HG02571 (cell line): Measurements from ENCODE around the gene HEBP1.
"Not testable (repeated sequence)": the region's sequence is repeated elsewhere in the genome, so short reads cannot be mapped to it uniquely, and the experiment has no call there.

ENCODE experiments used
- ATAC-seq: cut with Tn5 transposase; IDR thresholded peaks from one replicate; pipeline ENCODE4 v1.9.1; 2021; ENCODE audit warnings: mild to moderate bottlenecking, moderate library complexity; ENCODE audit not compliant: unreplicated experiment

The HEBP1 gene

DNA sequence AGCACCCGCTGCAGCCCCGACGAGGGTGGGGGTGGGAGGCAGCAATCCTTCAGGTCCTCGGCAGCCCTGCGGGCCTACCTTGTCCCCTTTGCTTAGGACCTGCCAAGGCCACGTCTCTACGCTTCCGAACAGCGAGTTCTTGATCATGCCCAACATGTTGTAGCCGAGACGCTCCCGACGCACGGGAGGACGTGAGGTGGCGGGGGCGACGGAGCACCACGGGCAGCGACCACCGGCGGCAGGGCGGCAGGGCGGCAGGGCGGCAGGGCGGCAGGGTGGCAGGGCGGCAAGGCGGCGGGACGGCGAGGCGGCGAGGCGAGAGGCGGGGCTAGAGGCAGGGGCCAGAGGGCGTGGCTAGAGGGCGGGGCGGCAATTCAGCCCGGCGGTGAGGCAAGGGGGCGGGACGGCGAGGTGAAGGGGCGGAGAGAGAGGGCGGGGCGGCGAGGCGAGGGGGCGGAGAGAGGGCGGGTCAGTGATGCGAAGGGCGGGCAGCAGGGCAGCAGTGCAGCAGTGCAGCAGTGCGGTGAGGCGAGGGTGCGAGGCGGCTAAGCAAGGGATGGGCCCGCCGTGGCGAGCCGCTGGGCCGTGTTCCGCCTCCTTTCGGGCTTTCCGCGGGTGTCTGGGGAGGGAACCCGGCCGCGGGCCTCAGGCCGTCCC lies at the start of gene HEBP1:
HEBP1 (minus strand) TSS at position 307 of the 657 bp plus-strand sequence; CDS start at position 156, 151 bp downstream.
- ATAC-seq, result peak; percentile 78

DNA sequence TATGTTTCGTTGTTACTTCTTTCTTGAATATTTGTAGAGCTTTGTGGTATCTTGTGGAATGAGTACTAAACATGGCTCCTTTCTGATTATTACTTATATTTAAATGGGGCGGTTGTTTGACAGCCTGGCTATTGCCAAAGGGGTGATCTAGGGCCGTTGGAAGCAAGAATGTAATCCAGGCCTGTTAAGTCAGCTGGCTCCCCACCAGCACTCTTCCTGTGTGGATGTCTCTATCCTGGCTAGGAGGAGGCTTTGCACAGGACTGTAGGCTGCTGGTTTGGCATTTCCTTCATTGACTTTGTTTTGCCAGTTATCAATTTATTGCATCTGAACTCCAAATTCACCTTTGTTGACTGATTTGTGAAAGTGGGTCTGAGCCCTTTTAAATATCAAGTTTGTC lies 49.8 kb upstream of the HEBP1 start:
- ATAC-seq, result no peak

GRCh38 chr12:13046964-13047363 lies 46.9 kb upstream of the HEBP1 start:
- ATAC-seq, result no peak

- ATAC-seq, result no peak
Observed at GRCh38 chr12:13045816-13046215, 45.8 kb upstream of the HEBP1 start.

DNA sequence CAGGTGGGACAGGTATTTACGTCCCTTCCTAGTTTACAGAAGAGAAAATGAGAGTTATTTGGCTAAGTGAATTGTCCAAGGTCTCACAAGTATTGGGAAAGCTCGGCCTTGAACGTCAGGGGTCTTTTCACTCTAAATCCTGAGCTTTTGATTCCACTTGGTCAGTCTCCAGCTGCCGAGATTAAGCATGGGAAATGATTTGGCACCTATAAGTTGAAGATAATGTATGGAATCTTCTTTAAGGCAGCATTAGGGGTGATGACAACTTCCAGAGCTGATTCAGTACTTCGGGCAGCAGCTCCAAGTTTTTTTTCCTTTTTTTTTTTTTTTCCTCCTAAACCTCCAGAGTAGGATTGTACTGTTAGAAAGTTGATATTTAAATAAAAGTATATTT lies 44.8 kb upstream of the HEBP1 start:
- no peak for ATAC-seq

- ATAC-seq, result peak; percentile 81
Observed at GRCh38 chr12:13044002-13044905, 44.2 kb upstream of the HEBP1 start, which contains the start of gene FAM234B. TSS of gene FAM234B (plus strand) at chr12:13044381. CDS start at chr12:13044404, 23 bp downstream.

- no peak for ATAC-seq
Observed at GRCh38 chr12:13042666-13043230, 42.7 kb upstream of the HEBP1 start.

DNA sequence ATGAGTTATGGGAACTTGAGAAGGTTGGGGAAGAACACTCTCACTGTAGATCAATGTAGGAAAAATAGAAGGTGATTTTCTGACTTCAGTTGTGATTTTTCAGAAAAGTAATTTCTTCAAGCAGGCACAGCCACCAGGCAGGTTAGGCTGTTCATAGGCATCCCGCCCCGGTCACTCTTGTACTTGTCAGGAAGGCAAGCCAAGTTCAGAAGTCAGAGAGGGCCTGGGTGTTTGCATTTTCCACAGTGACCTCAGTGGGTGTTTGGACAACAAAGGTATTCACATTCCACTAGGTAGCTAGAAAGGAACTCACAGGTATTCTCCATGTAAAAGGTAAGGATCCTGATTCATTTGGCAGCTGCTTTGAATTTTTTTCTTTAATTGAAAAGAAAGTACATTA lies 41.2 kb upstream of the HEBP1 start:
- ATAC-seq, result no peak

- no peak for ATAC-seq
Observed at GRCh38 chr12:13039328-13039956, 39.4 kb upstream of the HEBP1 start.

- ATAC-seq, result no peak
Observed at GRCh38 chr12:13038491-13039161, 38.6 kb upstream of the HEBP1 start.

DNA sequence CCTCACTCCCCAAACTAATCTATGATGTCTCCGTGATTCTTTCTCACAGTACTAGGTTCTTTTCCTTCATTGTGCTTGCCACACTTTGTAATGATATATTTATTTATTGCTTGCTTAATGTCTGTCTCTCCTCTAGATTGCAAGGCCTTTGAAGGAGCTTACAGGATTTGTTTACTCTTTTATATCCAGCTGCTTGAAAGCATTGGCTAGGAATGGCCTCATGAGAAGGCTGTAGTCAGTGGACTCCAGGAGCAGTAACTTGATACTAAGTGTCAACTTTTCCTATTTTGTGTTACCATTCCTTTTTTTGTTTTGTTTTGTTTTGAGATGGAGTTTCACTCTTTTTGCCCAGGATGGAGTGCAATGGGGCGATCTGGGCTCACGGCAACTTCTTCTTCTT lies 36.8 kb upstream of the HEBP1 start:
- no peak for ATAC-seq

DNA sequence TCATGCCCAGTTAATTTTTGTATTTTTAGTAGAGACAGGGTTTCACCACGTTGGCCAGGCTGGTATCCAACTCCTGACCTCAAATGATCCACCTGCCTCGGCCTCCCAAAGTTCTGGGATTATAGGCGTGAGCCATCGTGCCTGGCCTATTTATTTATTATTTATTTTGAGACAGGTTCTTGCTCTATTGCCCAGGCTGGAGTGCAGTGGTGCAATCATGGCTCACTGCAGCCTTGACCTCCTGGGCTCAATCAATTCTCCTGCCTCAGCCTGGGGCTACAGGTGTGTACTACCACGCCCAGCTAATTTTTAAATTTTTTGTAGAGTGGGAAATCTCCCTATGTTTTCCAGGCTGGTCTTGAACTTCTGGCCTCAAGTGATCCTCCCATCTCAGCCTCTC lies 35.3 kb upstream of the HEBP1 start:
- not testable (repeated sequence) for ATAC-seq

DNA sequence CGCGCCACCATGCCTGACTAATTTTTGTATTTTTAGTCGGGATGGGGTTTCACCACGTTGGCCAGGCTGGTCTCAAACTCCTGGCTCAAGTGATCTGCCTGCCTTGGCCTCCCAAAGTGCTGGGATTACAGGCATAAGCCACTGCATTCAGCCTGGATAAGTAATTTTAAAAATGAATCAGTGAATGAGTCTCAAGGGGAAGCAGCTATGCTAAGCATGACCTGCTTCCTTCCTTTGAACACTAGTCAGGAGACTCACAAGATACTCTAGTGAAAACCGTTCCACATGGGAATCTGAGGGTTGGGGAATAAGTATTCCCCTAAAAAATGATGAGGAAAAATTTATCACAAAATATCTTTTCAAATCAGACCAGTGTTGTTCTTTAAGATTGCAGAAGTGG lies 33.4 kb upstream of the HEBP1 start:
- no peak for ATAC-seq

- ATAC-seq, result no peak
Observed at GRCh38 chr12:13032164-13032563, 32.1 kb upstream of the HEBP1 start.

- ATAC-seq, result no peak
Observed at GRCh38 chr12:13030541-13031291, 30.7 kb upstream of the HEBP1 start.

DNA sequence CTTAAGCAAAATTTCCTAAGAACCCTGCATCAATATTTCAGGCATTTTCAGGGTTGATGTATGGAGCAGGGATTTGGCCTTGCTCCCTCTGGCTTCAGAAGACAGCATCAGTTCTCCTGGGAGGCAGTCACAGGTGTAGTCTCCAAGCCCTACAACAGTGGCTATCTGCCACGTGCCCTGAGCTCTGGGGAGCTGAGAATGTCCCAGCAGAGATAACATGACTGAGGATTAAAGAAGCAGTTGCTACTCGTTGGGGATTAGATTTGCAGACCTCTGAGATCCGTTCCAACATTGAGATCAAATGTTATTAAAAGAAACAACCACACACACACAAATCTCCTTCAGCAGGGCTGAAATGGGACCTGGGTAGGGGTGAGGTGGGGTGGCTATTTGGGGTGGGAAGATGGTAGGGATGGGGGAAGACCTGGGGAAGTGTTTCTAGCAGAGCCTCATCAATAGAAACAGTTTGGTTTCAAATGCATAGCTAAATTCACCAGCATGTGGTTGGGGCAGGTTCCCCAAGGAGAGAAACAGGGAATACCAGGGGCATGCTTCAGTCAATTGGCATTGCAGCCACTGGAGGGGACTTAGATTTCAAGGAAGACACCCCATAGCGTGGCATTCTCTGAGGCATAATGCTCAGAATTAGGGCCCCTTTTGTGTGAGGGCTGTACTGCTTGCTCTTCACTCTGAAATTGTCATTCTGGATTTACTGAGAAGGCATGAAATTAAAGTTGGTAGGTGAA lies 28.9 kb upstream of the HEBP1 start:
- no peak for ATAC-seq

GRCh38 chr12:13027508-13027907 lies 27.4 kb upstream of the HEBP1 start:
- no peak for ATAC-seq

GRCh38 chr12:13027032-13027431 lies 27.0 kb upstream of the HEBP1 start:
- no peak for ATAC-seq

GRCh38 chr12:13026286-13026685 lies 26.2 kb upstream of the HEBP1 start:
- no peak for ATAC-seq
